GM10266 (cell line): Measurements from ENCODE around the gene IQSEC3.

Experiments used
- DNase-seq: peaks from one replicate; pipeline ENCODE4 v3.0.0; 2012; ENCODE audit errors: extremely low spot score
- TF ChIP-seq, protein P1 (sequence below): IDR thresholded peaks from 2 replicates; pipeline ENCODE4 v1.5.1; 2012; ENCODE audit warnings: mild to moderate bottlenecking, low read depth; ENCODE audit not compliant: control insufficient read depth, insufficient read depth; ENCODE audit errors: missing control alignments

The IQSEC3 gene

DNA sequence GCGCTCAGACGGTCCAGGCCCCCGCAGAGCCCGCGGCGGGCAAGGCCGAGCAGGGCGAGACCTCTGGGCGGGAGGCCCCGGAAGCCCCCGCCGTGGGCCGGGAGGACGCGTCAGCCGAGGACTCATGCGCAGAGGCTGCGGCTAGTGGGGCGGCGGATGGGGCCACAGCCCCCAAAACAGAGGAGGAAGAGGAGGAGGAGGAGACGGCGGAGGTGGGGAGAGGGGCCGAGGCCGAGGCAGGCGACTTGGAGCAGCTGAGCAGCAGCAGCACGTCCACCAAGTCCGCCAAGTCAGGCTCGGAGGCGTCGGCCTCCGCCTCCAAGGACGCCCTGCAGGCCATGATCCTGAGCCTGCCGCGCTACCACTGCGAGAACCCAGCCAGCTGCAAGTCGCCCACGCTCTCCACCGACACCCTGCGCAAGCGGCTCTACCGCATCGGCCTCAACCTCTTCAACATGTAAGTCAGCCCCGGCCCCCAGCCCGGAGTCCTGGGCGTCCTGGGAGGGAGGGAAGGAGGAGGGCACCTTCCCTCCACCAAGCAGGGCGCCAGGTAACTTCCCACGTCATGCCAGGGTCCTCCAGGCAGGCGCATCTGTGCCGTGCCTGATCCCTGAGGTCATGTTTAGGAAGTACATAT is 72.4 kb downstream of the IQSEC3 start:
- TF ChIP-seq, protein P1, sequence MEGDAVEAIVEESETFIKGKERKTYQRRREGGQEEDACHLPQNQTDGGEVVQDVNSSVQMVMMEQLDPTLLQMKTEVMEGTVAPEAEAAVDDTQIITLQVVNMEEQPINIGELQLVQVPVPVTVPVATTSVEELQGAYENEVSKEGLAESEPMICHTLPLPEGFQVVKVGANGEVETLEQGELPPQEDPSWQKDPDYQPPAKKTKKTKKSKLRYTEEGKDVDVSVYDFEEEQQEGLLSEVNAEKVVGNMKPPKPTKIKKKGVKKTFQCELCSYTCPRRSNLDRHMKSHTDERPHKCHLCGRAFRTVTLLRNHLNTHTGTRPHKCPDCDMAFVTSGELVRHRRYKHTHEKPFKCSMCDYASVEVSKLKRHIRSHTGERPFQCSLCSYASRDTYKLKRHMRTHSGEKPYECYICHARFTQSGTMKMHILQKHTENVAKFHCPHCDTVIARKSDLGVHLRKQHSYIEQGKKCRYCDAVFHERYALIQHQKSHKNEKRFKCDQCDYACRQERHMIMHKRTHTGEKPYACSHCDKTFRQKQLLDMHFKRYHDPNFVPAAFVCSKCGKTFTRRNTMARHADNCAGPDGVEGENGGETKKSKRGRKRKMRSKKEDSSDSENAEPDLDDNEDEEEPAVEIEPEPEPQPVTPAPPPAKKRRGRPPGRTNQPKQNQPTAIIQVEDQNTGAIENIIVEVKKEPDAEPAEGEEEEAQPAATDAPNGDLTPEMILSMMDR = no peak
- DNase-seq = no peak

GRCh38 chr12:139585-139984 is 73.0 kb downstream of the IQSEC3 start:
- no peak for DNase-seq

GRCh38 chr12:140162-140561 is 73.6 kb downstream of the IQSEC3 start:
- TF ChIP-seq, protein P1 = no peak

More at GRCh38 chr12:139585-139984, 73.0 kb downstream of the IQSEC3 start:
- TF ChIP-seq, protein P1 = no peak

GRCh38 chr12:143964-144649 is 77.5 kb downstream of the IQSEC3 start:
- TF ChIP-seq, protein P1 = no peak
- DNase-seq = no peak

More at GRCh38 chr12:140162-140561, 73.6 kb downstream of the IQSEC3 start:
- DNase-seq = no peak

DNA sequence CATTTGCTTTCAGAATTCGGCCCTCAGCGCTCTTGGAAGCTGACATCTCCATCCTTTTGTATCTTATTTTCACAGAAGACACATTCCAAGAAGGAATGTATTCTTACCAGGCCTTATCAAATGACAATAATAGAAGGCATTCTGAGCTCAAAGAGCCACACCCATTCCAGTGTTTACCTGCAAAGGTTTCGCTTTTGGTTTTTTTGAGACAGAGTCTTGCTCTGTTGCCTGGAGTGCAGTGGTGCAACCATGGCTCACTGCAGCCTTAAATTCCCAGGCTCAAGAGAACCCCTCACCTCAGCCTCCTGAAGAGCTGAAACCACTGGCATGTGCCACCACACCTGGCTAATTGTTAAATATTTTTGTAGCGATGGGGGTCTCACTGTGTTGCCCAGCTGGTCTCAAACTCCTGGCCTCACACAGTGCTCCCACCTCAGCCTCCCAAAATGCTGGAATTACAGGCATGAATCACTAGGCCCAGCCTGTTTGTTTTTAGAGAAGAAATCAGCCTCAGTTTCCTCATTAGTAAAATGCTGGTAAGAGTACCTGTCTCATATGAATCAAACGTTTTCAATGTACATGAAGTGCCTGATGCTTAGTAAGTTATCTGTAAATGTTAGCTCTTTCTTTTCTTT is 78.2 kb downstream of the IQSEC3 start:
- TF ChIP-seq, protein P1 = no peak
- DNase-seq = no peak

DNA sequence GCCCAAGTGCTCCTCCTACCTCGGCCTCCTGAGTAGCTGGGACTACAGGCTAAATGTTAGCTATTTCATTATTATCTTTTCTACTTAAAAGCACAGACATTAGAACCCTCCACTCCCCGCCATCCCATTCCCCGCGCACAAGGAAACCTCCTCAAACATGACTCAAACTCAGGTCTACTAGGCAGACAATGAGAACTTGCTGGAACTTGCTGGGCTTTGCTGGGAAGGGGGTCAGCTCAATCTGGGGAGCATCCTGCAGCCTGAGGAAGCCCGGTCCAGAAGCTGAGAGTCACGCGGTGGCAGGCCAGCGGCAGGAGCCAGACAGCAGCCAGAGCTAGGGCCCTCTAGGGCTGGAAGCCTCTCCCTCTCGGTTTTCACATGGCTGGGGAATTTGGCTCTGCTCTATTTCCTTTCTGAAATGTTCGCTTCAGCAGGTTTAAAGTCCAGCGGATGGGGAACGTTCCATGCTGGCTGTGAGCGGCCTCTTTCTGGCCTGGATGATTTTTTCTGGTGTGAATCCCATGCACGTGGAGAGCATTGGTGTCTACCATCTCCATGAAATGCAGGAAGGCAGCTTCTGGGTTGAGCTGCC is 78.9 kb downstream of the IQSEC3 start:
- TF ChIP-seq, protein P1 = no peak
- no peak for DNase-seq
